Chondrocyte (in vitro differentiated cells): ENCODE results near the gene MKS1. TPM values are rescaled to one million over a fixed set of nuclear protein-coding genes. Genes with fewer than 3 reads are reported as not detected.

Experiments used
- DNase-seq: peaks from one replicate; pipeline ENCODE4 v3.0.0; 2021; ENCODE audit warnings: mixed read lengths, low spot score
- H3K27ac Mint-ChIP-seq: one replicate; pipeline ENCODE4 v1.8.0; 2021; ENCODE audit warnings: mild to moderate bottlenecking, moderate library complexity, mixed read lengths; ENCODE audit not compliant: unreplicated experiment
- H3K27me3 Mint-ChIP-seq: 2 replicates; pipeline ENCODE4 v1.8.0; 2021; ENCODE audit warnings: low read depth, mixed read lengths
- H3K36me3 Mint-ChIP-seq: 2 replicates; pipeline ENCODE4 v1.8.0; 2021; ENCODE audit warnings: low read depth, mixed read lengths
- H3K4me1 Mint-ChIP-seq: 2 replicates; pipeline ENCODE4 v1.8.0; 2021; ENCODE audit warnings: low read depth, mild to moderate bottlenecking, mixed read lengths
- H3K4me3 Mint-ChIP-seq: one replicate; pipeline ENCODE4 v1.8.0; 2021; ENCODE audit warnings: mild to moderate bottlenecking, moderate library complexity, mixed read lengths; ENCODE audit not compliant: unreplicated experiment
- H3K9me3 Mint-ChIP-seq: 2 replicates; pipeline ENCODE4 v1.8.0; 2021; ENCODE audit warnings: low read depth, mixed read lengths
- total RNA-seq: library from RNA; stranded (reverse); gene quantifications from 3 replicates; pipeline ENCODE4 v1.2.1, GENCODE V29; 2021
- TF ChIP-seq, protein P1 (sequence below): fragments of 200-600 bp; sonication (generic); IDR thresholded peaks from 2 replicates; pipeline ENCODE4 v1.5.0; 2021; ENCODE audit warnings: antibody characterized with exemption, mild to moderate bottlenecking, moderate library complexity

MKS1 gene
- total RNA-seq, 1 donor from 2014 or later: 11.5 TPM

DNA sequence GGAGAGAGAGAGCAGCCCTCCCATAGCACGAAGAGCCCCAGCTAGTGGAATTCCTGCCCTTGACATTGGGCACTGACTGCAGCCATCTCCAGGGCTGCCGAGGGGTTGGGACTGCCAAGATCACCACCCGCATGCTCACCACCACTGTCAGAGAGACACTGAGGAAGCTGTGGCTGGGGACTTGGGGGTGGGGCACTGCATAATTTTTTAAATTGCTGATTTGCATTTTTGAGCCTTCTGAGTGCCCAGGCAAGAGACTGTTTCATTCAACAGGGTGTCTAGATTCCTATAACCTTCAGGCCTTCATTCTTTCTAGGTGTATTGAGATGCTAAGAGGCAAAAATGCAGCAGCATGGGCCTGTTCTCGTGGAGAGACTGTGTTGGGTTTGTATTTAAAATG lies 35.5 kb downstream of the MKS1 start:
- Mint-ChIP-seq H3K36me3 (no peaks in the 10 kb centered on the region), H3K4me3 (no peak overlapping the region), H3K9me3 (no peaks in the 10 kb centered on the region), H3K4me1 (no peaks in the 10 kb centered on the region), H3K27me3 (peaks cover 23% of the 10 kb centered on the region), H3K27ac (no peak overlapping the region)
- TF ChIP-seq, protein P1, sequence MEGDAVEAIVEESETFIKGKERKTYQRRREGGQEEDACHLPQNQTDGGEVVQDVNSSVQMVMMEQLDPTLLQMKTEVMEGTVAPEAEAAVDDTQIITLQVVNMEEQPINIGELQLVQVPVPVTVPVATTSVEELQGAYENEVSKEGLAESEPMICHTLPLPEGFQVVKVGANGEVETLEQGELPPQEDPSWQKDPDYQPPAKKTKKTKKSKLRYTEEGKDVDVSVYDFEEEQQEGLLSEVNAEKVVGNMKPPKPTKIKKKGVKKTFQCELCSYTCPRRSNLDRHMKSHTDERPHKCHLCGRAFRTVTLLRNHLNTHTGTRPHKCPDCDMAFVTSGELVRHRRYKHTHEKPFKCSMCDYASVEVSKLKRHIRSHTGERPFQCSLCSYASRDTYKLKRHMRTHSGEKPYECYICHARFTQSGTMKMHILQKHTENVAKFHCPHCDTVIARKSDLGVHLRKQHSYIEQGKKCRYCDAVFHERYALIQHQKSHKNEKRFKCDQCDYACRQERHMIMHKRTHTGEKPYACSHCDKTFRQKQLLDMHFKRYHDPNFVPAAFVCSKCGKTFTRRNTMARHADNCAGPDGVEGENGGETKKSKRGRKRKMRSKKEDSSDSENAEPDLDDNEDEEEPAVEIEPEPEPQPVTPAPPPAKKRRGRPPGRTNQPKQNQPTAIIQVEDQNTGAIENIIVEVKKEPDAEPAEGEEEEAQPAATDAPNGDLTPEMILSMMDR: no peak
- DNase-seq: no peak

DNA sequence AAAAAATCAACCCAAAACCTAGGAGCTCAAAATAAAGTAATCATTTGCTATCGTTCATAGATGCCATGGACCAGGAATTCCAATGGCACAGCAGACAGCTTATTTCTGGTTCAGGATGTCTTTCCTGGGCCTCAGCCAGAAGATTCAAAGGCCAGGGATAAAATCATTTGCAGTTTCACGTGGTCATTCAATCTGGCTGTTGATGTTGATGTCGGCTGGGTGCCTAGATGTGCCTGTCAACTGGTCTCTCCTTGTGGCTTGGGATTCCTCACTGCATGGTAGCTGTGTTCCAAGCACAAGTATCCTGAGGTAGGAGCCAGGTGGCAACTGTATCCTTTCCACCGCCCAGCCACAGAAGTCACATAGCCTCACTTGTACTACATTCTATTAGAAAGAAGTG lies 37.3 kb downstream of the MKS1 start:
- Mint-ChIP-seq H3K9me3 (no peaks in the 10 kb centered on the region), H3K4me1 (no peaks in the 10 kb centered on the region)

DNA sequence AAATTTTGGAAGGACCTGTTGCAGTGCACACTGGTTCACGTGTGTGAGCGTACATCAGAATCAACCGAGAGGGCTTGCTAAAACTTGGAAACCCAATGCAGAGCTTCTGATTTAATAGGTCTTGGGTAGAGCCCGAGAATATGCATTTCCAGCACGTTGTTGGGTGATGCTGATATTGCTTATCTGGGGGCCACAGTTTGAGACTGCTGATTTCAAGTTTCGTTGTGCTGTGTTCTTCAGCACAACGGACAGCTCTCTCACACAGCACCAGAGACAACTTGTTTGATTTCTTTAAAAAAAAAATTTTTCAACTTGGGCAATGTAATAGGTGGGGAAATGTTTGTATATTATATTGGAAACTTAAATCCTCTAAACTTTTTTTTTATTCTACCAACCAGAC lies 42.9 kb downstream of the MKS1 start:
- peaks cover 24% of the 10 kb centered on the region for H3K27me3 Mint-ChIP-seq
- DNase-seq: no peak
- peaks cover 2% of the 10 kb centered on the region for H3K36me3 Mint-ChIP-seq
- no peaks in the 10 kb centered on the region for H3K4me1 Mint-ChIP-seq
- H3K4me3 Mint-ChIP-seq: no peak overlapping the region
- TF ChIP-seq, protein P1: no peak
- peaks cover 4% of the 10 kb centered on the region for H3K9me3 Mint-ChIP-seq
- no peak overlapping the region for H3K27ac Mint-ChIP-seq

More for the DNA sequence above, 37.3 kb downstream of the MKS1 start:
- TF ChIP-seq, protein P1: no peak
- Mint-ChIP-seq H3K27ac (no peak overlapping the region), H3K27me3 (peaks cover 16% of the 10 kb centered on the region), H3K4me3 (no peak overlapping the region), H3K36me3 (no peaks in the 10 kb centered on the region)
- no peak for DNase-seq

DNA sequence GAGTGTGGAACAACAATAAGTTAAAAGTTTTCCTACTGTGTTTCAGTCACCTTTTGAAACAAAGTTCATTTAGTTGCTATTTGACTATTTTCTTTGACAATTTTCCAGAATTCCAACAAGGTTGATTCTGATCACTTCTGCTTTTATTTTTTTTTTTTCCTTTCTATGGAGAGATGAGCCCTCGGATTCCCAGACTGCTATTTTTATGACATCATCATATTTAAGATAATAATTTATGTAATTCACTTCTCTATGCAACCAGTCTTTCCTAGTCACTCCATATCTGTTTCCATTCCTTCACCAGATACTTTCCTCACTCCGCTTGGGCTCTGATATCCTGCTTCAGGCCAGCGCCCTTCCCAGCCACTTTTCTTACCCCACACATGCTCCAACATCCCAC lies 44.2 kb downstream of the MKS1 start:
- peaks cover 2% of the 10 kb centered on the region for H3K36me3 Mint-ChIP-seq
- no peak for DNase-seq

DNA sequence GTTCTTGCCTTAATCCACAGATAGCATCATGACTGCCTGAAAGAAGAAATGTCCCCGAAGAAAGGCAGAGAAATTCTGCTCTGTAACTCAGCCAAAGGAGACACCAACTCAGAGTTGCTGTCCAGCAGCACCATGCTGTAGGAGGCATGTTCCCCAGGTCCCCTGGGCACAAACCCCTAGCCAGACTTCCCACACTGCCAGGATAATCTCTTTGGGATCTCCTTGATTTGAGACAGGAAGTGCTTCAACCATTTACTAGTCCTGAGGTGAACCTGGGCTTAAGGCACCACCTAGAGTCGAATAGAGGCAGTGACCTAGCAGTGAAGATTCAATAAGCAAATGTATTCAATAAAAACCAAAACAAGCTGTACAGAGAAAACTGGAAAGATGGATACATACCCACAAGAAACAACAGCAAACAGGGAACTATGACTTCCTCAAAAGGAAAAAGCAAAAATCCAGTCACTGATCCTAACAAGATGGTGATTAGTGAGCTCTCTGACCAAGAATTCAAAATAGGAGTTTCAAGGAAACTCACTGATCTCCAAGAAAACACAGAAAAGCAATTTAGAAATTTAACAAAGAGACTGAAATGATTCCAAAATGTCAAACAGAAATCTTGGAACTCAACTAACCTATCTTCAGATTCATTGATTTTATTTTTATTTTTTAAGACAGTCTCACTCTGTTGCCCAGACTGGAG lies 46.5 kb downstream of the MKS1 start:
- DNase-seq: no peak
- Mint-ChIP-seq H3K36me3 (peaks cover 2% of the 10 kb centered on the region), H3K9me3 (peaks cover 4% of the 10 kb centered on the region), H3K27ac (no peak overlapping the region), H3K4me3 (no peak overlapping the region), H3K4me1 (no peaks in the 10 kb centered on the region), H3K27me3 (peaks cover 40% of the 10 kb centered on the region)
- TF ChIP-seq, protein P1: peak; percentile 51

More for the DNA sequence above, 44.2 kb downstream of the MKS1 start:
- Mint-ChIP-seq H3K4me3 (no peak overlapping the region), H3K9me3 (peaks cover 4% of the 10 kb centered on the region), H3K4me1 (no peaks in the 10 kb centered on the region), H3K27ac (no peak overlapping the region), H3K27me3 (peaks cover 30% of the 10 kb centered on the region)
- TF ChIP-seq, protein P1: no peak
